ENCODE data around the gene BCL6B.

Gene BCL6B

DNA sequence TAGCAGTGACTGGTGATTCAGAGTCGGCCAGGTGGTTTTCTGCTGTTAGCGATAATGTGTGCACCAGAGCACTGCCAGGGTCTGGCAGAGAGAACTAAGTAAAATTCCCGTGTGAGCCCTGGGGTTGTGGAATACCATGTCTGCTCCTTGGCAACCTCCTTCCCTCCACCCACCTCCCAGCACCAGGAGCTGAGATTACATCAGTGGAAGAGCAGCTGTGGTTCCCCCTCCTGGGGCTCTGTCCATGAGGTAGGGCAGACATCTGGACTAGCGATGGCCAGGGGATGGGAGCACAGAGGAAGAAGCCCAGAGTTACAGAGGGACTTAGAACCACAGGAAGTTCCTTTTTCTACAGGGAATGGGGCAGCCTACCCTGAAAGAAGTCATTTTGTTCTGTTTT lies 41.4 kb downstream of the BCL6B start:
- DNase-seq, result no peak

DNA sequence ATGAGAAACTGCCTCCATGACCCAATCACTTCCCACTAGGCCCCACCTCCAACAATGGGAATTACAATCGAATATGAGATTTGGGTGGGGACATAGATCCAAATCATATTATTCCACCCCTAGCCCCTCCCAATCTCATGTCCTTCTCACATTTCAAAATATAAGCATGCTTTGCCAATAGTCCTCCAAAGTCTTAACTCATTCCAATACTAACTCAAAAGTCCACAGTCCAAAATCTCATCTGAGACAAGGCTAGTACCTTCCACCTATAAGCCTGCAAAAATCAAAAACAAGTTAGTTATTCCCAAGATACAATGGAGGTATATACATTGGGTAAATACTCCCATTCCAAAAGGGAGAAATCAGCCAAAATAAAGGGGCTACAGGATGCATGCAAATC lies 44.3 kb downstream of the BCL6B start:
- no peak for DNase-seq

DNA sequence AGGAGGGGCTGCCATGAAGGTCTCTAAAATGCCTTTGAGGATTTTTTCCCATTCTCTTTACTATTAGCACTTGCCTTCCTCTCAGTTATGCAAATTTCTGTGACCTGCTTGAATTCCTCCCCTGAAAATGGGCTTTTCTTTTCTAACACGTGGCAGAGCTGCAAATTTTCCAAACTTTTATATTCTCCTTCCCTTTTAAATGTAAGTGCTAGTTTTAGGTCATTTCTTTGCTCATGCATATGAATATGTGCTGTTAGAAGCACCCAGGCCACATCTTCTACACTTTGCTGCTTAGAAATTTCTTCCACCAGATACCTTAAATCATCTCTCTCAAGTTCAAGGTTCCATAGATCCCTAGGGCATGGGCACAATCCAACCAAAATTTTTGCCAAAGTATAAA lies 45.4 kb downstream of the BCL6B start:
- no peak for DNase-seq

GRCh38 chr17:7070712-7071111 lies 47.9 kb downstream of the BCL6B start:
- DNase-seq, result no peak

DNA sequence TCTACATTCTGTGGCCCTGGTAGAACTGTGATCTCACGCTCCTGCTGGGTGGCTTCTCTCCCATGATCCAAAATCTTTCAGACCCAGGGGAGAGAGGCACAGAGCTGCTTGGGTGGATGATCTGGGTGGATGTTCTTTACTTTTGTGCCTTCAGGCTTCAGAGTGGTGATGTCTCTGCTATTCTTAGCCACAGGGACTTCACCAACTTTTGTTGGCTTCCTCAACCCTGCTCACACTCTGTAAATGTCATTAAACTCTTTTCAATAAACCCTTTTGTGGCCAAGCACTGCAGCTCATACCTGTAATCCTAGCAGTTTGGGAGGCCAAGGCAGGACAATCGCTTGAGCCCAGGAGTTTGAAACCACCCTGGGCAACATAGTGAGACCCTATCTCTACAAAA lies 49.6 kb downstream of the BCL6B start:
- no peak for DNase-seq

DNA sequence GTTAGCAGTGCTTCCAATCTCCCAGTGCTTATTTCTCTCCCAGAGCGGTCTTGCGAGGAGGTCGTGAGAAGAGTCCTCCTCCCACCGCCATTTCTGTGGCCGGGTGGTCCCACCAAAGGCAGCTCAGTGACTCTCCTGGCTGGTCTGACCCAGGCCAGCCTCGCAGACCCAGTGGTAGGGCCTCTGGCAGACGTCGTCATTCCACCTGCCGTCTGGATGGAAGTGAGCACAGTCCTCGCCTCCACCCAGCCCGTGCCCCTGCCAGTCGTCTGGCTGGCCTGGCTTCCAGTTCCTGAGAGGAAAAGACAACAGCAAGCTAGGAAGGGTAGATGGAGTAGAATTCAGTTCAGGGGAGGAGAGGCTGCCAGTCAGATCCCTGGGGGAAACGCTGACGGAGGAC lies 52.1 kb downstream of the BCL6B start:
- no peak for DNase-seq

DNA sequence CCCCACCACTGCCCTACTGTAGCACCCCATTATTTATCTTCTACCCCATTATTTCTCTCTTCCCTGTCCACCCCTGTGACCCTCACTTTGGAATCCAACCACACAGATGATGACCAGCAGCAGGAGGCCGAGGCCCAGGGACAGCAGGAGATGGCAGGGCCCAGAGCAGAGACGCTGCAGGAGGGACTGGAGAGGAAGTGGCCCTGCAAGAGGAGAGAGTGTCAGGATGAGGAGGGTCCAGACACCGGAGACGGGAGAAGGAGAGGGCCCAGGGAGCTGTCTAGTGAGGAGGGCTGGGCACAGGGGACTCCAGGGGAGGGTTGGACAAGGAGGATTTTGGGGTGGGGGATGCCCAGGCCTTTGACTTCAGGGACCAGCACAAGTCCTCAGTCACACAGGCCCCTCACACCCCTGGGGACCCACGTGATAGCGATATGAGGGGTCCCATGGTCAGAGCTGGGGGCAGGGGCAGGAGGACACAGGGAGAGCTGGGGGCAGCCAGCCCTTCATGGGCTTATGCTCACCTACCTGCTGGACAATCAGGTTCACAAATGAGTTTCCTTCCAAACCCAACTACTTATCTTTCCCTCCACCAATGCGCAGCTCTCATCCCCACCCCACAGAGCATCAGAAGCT lies 55.2 kb downstream of the BCL6B start:
- no peak for DNase-seq

GRCh38 chr17:7078711-7079110 lies 55.9 kb downstream of the BCL6B start:
- no peak for DNase-seq
